C4-2B (cell line): Measurements from ENCODE around the gene KNTC1.

Experiments used
- ZFX ChIP-seq: fragments of 450-650 bp; IDR thresholded peaks from 2 replicates; pipeline ENCODE4 v1.6.1; 2017
- TF ChIP-seq, protein P1 (sequence below): fragments of 450-650 bp; conservative IDR thresholded peaks from 2 replicates; pipeline ENCODE4 v1.5.1; 2017; ENCODE audit warnings: mild to moderate bottlenecking

- TF ChIP-seq, protein P1, sequence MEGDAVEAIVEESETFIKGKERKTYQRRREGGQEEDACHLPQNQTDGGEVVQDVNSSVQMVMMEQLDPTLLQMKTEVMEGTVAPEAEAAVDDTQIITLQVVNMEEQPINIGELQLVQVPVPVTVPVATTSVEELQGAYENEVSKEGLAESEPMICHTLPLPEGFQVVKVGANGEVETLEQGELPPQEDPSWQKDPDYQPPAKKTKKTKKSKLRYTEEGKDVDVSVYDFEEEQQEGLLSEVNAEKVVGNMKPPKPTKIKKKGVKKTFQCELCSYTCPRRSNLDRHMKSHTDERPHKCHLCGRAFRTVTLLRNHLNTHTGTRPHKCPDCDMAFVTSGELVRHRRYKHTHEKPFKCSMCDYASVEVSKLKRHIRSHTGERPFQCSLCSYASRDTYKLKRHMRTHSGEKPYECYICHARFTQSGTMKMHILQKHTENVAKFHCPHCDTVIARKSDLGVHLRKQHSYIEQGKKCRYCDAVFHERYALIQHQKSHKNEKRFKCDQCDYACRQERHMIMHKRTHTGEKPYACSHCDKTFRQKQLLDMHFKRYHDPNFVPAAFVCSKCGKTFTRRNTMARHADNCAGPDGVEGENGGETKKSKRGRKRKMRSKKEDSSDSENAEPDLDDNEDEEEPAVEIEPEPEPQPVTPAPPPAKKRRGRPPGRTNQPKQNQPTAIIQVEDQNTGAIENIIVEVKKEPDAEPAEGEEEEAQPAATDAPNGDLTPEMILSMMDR: no peak
- TF ChIP-seq ZFX: no peak
Observed at GRCh38 chr12:122590990-122591389, 63.9 kb downstream of the KNTC1 start.
